ENCODE results near the gene CAMK1D. TPM values are rescaled to one million over a fixed set of nuclear protein-coding genes. Genes with fewer than 3 reads are reported as not detected.
"Not testable (repeated sequence)": the region's sequence is repeated elsewhere in the genome, so short reads cannot be mapped to it uniquely, and the experiment has no call there.

The CAMK1D gene
- total RNA-seq, 1 donor from 2014 or later, result 17.6 TPM

DNA sequence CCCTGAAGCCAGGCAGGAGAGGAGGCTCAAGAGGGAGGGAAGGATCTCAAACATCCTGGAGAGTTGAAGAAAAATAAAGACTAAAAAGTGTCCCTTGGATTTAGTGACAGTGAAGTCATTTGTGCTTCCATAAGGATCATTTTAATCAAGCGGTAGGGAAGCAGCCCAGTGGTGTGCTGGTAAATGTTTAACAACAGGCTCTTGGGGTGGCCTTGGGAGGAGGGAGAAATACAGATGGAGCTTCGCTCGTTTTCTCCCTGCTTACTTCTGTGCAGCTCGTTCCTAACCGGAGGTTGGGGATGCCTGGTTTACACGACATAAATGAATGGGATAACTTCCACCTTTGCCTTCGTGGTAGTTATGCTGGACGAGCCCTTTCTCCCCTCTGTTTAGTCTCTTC, 140.0 kb downstream of the CAMK1D start:
- intact Hi-C loops (cut with micrococcal nuclease), result no loop called here

DNA sequence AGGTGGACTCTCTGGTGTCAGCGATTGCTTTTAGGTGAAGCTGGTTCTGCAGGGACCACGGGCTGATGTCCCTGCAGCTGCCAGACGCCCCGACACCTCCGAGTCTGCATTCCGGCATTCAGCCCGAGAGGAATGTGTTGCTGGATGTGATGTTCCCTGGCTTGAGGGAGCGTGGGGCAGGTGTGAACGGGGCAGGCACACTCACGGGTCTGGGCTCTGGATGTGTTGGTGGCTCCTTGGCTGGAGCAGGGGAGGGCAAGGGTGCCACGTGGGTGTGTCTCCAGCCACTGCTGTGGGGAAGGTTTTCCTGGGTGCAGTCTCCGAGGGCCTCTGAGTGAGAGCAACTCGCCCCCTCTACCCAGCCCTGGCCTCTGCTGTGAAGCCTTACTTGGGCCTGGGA, 140.5 kb downstream of the CAMK1D start:
- intact Hi-C loops (cut with micrococcal nuclease), result no loop called here

DNA sequence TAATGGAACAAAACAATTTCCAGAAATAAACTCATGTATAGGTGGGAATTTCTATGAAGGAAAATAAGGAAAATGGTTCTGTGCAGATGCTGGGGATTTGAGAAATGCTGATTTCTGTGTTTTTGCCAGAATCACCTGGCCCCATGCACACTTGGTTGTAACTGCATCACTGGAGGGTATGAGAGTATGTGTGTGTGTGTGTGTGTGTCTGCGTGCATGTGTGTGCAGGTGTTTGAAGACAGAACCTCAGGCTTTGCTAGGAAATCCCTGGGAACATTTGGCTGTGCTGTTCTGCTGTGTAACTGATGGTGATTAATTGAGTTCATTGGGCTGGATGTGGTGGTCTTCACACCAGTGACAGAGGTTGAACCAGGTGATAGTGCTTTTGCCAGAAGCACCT, 141.6 kb downstream of the CAMK1D start:
- intact Hi-C loops (cut with micrococcal nuclease), result no loop called here

DNA sequence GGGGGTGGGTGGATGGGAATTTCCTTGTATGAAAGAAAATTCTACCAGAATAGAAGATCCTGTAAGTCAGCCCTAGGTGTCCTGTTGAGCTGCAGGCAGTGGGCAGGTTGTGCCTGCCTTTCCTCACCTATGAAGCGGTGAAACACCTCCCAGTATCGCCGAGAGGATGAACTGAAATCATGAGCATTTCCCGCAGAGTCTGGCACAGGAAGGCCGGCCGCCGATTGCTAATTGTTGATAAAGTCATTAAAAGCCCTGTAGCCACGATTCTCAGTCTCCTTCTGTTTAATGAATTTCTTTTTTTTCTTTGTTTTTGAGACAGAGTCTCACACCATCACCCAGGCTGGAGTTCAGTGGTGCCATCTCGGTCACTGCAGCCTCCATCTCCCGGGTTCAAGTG, 142.1 kb downstream of the CAMK1D start:
- intact Hi-C loops (cut with micrococcal nuclease), result no loop called here

DNA sequence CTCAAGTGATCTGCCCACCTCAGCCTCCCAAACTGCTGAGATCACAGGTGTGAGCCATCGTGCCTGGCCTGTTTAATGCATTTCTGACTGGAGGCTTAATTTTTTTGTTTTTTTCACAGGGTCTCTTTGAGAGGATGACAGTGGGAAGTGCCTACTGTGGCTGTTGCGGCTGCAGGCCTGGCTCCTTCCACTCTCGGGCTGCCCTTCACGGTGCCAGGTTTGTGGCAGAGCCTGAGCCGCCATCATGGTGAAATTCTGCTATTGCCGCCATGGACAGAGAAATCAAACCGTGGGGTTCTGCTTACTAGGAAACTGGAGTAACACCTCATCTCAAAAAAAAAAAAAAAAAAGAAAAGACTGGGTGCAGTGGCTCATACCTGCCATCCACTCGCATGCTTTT, 142.7 kb downstream of the CAMK1D start:
- intact Hi-C loops (cut with micrococcal nuclease), result no loop called here

DNA sequence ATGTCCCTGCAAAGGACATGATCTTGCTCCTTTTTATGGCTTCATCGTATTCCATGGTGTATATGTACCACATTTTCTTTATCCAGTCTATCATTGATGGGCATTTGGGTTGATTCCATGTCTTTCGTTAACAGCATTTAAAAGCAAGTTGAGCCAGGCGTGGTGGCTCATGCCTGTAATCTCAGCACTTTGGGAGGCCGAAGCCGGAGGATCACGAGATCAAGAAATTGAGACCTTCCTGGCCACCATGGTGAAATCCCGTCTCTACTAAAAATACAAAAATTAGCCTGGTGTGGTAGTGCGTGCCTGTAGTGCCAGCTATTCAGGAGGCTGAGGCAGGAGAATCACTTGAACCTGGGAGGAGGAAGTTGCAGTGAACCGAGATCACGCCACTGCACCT, 147.7 kb downstream of the CAMK1D start:
- intact Hi-C loops (cut with micrococcal nuclease), result not testable (repeated sequence)

DNA sequence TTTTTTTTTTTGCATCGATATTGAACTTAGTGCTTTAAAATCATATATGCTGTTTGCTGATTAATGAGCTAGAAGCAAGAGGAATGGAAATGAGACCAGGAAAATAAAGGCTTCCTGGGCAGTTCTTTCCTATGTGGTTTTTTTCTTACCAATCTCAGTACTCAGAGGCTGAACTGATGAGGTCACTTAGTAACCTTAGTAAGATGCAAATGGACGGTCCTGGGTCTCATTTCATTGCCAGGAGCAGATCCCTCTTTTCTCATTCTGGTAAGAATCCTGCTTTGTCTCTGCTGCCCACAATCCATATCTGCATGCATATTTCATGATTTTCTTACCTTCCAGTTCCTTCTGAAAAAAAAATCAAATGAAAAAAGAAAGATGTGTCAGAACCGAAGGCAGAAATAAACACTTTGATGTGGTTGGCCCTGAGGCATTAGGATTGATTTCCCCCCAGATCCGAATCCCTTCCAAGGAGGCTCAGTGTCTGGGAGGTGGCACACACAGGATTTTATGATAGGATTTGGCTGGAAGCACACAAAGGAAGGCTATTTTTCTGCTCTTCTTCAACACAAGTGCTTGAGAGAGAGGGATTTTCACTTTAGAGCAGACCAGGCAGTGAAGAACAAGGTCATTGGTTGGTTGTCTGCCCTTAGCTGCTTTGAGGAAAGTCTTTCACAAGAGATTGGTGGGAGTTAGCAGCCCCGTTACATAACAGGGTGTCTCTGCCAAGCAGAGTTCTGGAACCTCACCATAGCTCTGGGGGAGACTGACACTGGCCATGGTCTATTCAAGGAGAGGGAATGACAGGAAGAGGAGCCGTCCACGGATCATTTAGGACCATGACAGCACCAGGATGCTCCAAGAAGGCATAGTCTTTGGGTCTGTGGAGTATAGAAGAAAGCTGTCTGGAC, 150.0 kb downstream of the CAMK1D start:
- intact Hi-C loops (cut with micrococcal nuclease), result no loop called here

DNA sequence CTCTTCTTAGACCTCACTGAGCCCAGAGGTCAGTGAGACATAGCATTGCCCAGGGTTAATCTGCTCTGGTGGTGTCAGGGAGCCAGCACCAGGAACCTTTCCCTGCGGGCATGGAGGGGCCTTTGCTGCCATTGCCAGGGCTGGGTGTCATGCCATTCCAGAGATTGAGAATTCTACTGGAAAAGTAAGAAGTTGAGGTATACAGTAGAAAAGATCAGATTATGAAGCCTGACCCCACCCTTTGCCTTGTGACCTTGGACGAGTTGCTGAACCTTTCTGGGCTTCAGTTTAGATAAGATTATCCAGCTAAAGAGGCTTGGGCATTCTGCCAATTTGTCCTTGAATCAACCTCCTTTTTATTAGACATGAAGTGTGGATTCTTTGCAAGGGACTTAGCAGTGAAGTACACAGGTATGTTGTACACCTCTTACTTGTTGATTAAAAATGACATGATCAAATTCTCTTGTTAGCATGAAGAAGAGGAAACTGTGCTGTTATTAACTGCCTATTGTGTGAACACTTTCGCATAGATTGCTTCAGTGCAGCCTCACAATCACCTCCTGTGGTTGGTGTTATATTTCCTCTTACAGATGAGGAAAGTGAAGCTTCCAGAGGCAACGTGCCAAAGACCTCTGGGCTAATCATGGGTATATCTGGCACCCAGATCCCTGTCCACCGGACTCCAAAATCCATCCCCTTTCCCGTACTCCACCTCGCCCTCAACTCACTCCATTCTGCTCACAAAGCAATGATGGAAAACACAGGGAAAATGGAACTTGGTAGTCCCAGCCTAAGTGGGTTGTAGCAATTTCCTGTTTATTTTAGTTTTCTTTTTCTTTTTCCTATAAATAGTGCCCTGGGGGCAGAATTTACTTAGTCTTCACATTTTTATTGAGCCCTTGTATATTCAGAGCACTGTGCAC, 151.3 kb downstream of the CAMK1D start:
- intact Hi-C loops (cut with micrococcal nuclease), result loop anchor here (5.0 kb wide), 1 partner anchor 43 kb away; no protein-coding TSS in a partner anchor

DNA sequence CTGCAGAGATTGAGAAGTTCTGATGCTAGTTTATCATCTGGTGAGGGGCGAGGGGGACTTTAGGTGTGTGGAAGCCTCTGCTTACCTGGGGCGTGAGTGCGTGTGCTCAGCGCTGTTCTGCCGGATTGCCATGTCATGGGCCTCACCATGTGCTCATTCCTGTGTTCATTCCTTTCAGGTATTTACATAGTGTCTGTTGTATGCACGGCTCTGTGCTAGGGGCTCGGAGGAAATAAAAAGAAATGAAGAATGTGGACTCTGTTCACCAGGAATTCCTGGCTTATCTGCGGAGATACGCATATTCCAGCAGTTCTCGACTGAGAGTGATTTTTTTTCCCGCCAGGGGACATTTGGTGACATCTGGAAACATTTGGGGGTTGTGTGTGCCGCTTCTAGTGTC, 152.0 kb downstream of the CAMK1D start:
- intact Hi-C loops (cut with micrococcal nuclease), result loop anchor here (5.0 kb wide), 1 partner anchor 44 kb away; no protein-coding TSS in a partner anchor

DNA sequence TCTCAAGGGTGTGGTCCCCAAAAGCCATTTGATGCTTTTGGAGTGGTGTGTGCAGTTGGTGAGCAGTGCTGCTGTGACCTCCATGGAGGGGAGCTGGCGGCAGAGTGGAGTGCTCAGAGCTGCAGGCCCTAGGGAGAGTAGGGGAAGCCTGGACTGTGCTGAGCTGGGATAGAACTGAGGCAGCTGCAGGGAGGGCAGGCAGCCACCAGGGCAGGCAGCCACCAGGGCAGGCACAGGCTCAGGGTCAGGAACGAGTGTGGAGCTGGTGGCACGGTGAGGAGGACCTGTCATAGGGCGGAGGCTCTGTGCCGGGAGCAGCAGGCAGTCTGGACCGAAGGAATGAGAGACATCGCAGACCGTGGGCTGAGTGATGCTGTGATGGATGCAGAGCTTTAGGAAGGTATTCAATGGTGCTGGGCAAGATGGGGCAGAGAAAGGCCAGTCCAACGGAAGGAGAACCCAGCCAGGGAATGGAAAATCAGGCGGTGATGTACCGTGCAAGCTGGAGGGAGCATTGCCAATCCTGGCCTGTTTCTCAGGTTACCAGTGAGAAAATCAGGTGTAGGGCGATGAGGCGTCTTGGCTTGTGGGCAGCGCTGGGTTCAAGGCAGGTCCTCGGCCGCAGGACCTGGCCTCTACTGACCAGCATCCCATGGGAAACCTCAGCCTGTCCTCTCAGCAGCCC, 152.6 kb downstream of the CAMK1D start:
- intact Hi-C loops (cut with micrococcal nuclease), result loop anchor here (5.0 kb wide), 1 partner anchor 45 kb away; no protein-coding TSS in a partner anchor

DNA sequence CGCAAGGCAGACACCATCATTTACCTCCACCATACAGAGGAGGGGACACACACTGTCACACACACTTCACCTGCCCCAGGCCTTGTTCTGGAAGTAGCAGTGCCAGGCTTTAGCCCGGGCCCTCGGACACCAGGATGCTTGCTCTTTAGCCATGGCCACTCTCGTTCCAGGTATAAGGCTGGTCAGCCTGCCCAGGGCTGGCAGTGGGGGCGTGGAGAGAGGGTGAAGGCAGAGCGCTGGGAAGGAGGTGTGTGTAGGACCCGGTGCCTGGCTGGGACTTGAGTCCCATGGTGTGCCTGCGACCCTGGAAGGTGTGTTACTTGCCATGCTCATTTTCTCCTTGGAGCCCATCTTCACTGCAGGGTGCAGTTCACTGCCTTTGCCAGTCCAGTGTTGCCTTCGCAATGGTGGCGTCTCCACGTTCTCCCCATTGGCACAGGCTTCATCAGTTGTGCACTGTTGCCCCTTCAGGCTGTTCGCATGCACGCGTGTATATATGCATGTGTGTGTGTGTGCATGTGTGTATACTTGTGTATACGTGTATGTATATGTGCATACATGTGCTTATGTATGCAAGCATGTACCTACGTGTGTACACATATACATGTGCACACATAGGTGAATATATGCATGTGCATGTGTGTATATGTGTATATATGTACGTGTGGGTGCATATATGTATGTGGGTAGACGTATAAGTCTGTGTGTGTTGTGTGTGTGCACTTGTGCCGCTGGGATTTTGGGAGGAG, 153.4 kb downstream of the CAMK1D start:
- intact Hi-C loops (cut with micrococcal nuclease), result loop anchor here (5.0 kb wide), 1 partner anchor 45 kb away; no protein-coding TSS in a partner anchor

DNA sequence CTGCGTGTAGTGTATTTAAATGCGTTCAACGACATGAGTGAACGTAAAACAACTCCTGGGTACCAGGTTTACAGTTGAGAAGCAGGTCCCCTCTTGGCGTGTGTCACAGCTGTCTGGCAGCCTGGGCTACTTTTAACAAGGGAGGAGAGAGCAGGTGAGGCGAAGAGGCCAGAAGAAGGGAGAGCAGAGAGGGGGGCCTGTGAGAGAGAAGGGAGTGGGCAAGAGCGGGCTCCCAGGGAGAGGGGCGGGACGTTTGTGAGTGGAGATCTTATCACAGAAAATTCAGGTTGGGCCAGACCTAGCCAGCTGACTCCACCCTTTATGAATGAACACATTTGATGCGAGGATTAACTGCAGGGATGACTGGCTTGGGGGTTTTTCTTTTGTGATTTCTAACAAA, 154.0 kb downstream of the CAMK1D start:
- intact Hi-C loops (cut with micrococcal nuclease), result loop anchor here (5.0 kb wide), 1 partner anchor 46 kb away; no protein-coding TSS in a partner anchor

DNA sequence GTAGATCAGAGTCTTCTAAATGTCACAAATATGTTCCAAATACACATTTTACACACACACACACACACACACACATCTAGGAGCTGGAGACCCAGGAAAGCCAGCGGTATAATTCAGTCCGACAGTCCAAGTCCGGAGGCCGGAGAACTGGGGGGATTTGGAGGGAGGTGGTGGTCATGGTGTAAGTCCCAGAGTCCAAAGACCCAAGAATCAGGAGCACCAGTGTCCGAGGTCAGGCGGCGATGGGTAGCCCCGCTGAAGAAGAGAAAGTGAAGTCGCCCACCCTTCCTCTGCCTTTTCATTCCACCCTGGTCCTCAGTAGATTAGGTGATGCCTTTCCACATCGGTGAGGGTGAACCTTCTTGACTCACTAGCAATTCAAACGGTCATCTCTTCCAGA, 154.8 kb downstream of the CAMK1D start:
- intact Hi-C loops (cut with micrococcal nuclease), result loop anchor here (5.0 kb wide), 1 partner anchor 47 kb away; no protein-coding TSS in a partner anchor

DNA sequence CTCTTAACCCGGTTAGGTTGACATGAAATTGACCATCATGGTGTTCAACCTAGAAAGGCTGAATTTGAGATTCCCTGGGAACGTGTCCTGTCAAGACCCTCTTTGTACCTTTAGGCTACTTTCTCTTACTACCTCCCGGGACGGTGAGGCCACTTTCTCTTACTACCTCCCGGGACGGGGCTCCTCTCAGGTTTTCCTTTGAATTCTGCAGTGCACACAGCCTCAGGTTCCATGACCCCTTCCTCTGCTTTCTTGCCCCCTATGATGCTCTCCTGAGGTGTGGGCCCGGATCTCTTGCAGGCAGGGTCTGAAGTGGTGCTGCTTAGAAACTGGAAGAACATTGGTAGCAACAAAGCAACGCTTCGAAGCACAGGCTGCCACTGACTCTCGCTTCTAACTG, 155.3 kb downstream of the CAMK1D start:
- intact Hi-C loops (cut with micrococcal nuclease), result loop anchor here (5.0 kb wide), 1 partner anchor 47 kb away; no protein-coding TSS in a partner anchor

DNA sequence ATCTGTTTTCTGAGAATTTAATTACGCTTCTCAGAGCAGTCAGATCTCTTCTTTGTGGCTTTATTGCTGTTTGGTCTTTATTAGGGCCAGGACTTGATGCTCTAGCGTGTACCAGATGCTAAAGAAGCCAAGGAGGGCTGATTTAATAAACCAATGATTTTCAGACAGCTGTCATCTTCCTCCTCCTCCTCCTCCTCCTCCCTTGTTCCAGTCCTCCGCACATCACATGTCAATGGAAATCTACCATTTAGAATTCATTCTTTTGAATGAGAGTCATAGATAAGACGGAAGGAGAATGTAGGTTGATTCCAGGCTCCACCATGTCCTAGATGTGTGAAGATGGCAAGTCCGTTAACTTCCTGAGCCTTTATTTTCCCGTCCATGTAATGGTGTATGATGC, 156.3 kb downstream of the CAMK1D start:
- intact Hi-C loops (cut with micrococcal nuclease), result no loop called here

DNA sequence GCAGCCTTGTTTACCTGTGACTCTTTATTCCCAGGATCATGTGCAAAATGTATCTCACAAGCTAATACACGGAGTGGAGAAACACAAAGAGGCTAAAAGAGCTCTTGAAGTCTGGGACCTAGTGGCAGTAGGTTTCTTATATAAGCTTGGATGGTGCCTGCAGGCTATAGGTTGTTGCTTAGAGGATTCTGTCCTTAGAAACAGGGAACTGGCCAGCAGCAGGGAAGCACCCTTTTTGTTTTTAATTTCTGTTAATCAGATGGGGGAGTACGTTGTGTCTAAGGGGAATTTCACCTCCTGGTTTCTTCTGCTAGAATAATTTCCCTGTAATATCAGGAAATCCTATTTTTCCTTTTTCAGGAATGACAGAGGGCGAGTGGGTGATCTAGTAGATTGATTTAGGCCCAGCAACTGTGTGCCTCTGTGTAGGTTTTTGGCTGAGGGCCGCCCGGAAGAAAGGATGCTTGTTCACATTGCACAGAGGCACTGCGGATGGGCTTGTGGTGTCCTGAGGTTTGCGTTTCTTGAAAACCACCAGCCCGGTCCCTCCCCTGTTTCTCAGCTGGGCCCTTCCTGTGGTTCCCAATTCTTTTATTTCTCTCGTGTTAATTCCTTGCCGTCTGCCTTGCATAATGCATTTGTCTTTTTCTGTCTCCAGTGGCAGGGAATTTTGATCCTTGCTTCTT, 158.0 kb downstream of the CAMK1D start:
- intact Hi-C loops (cut with micrococcal nuclease), result no loop called here

DNA sequence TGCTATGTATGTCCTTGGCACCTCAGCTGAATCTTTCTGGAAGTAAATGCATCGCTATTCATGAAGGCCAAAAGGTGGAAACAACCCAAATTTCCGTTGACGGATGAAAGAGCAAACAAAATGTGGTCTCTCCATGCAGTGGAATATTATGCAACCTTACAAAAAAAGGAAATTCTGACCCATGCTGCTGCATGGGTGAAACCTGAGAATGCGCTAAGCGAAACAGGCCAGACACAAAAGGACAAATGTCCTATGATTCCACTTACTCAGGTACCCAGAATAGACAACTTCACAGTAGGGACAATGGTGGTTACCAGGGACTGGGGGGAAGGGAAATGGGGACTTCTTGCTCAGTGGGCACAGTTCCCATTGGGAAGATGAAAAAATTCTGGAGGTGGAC, 158.8 kb downstream of the CAMK1D start:
- intact Hi-C loops (cut with micrococcal nuclease), result no loop called here

DNA sequence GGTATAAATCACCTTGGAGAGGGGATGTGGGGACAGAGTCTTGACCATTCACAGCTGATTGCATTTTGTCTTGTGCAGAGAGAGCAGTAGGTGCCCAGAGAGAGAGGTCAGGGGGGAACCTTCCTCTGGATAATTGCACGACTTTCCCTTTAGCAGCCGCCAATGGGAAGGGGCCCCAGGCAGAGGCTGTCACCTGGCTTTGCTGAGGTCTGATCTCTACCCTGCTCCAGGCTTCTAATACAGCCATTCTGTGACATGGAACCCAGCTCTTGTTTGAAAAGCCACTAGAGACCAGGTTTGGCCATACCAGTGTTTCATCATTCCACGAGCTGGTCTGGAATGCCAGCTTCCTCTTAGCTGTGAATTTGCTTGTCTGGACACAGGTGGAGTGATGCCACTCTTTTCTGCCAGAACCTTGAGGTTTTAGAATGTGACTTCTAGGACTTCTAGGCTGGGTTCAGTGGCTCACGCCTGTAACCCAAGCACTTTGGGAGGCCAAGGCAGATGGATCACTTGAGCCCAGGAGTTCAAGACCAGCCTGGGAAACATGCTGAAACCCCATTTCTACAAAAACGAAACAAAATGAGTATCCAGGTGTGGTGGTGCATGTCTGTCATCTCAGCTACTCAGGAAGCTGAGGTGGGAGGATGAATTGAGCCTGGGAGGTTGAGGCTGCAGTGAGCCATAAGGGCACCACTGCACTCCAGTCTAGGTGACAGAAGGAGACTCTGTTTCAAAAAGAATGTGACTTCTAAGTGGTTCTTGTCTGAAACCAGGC, 159.9 kb downstream of the CAMK1D start:
- intact Hi-C loops (cut with micrococcal nuclease), result loop anchor here (1.0 kb wide), 1 partner anchor 147 kb away; no protein-coding TSS in a partner anchor

DNA sequence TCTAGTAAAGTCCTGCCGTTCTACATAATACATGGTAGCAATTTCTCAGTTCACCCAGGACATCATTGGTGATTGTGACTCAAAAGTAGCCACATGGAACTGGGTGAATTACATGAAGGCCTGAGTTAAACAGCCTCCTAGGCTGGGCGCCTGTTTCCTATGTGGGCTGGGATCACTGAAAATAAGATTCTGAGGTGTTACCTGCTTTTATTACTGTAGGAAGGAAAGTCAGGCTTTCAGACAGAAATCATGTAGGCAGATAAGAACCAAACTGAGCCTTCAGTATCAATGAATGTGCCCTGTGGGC, 160.4 kb downstream of the CAMK1D start:
- intact Hi-C loops (cut with micrococcal nuclease), result loop anchor here (1.0 kb wide), 1 partner anchor 147 kb away; no protein-coding TSS in a partner anchor

Measured in T-helper 1 cell treated with Interleukin-12 subunit alpha and Interleukin-12 subunit beta and Interleukin-4 antibody, amounts not matched to agents 30 ng/mL and 1 ng/mL, for 36 hours (primary cell).